Measurements from ENCODE around the gene CYSTM1.

Gene CYSTM1

GRCh38 chr5:140182803-140183367, 7.9 kb downstream of the CYSTM1 start:
- DNase-seq (ENCODE audit: low read depth, low spot score), result no peak
- CTCF ChIA-PET, result interaction anchor here (1.2 kb wide), 1 partner anchor 61 kb away, joined by 3 read pairs; no protein-coding TSS in a partner anchor
- TF ChIP-seq, protein P1, sequence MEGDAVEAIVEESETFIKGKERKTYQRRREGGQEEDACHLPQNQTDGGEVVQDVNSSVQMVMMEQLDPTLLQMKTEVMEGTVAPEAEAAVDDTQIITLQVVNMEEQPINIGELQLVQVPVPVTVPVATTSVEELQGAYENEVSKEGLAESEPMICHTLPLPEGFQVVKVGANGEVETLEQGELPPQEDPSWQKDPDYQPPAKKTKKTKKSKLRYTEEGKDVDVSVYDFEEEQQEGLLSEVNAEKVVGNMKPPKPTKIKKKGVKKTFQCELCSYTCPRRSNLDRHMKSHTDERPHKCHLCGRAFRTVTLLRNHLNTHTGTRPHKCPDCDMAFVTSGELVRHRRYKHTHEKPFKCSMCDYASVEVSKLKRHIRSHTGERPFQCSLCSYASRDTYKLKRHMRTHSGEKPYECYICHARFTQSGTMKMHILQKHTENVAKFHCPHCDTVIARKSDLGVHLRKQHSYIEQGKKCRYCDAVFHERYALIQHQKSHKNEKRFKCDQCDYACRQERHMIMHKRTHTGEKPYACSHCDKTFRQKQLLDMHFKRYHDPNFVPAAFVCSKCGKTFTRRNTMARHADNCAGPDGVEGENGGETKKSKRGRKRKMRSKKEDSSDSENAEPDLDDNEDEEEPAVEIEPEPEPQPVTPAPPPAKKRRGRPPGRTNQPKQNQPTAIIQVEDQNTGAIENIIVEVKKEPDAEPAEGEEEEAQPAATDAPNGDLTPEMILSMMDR (IDR thresholded peaks at IDR 0.05; ENCODE audit: insufficient read depth, low read length, missing control alignments), result no peak
- H3K4me3 ChIP-seq (ENCODE audit: low read depth, low read length), result no peak overlapping the region
- POLR2A ChIA-PET, result no interaction called here

DNA sequence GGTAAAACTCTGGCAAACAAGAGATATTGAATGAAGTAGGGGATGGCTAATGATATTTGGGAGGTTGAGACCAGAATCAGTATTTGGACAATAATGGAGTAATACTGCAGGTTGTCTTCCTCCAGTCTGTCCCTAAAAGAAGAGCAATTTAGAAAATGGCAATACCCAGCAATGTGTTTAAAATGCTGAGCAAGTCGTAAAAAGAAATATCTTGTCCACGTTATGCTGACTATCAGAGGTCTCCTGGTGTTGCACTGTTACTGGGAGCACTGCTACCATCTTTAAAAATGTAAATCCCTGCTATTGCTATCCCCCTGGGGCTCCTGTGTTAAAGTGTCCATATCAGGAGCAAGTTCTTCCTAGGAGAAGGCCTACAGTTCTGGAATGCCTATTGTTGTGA, 10.4 kb downstream of the CYSTM1 start:
- POLR2A ChIA-PET, result no interaction called here

DNA sequence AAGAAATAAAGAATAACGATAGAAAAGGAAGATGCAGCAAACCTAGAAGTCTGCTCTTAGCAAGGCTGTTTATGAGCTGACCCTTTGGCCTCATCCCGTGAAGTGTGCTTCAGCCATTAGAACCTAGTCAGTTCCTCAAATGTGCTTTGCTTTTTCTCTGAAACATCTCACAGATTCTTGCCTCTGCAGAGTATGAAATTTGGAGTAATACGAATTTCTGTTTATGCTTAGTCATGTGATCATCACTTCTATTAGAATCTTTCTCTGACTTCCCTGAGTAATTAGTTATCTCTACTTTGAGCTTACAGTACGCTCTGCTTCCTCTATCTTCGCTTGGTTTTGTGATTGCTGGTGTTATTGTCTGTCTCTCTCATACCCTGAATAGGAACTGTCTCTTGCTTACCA, 11.3 kb downstream of the CYSTM1 start:
- CTCF ChIA-PET, result interaction anchor here (1.6 to 2.2 kb wide), 2 partner anchors 16 to 53 kb away, joined by 3 to 6 read pairs; no protein-coding TSS in a partner anchor
- no peak overlapping the region for H3K4me3 ChIP-seq (ENCODE audit: low read depth, low read length)
- TF ChIP-seq, protein P1 (IDR thresholded peaks at IDR 0.05; ENCODE audit: insufficient read depth, low read length, missing control alignments), result no peak
- no peak for DNase-seq (ENCODE audit: low read depth, low spot score)
- POLR2A ChIA-PET, result no interaction called here

More for the DNA sequence above, 10.4 kb downstream of the CYSTM1 start:
- DNase-seq (ENCODE audit: low read depth, low spot score), result no peak
- CTCF ChIA-PET, result interaction anchor here (0.9 to 2.2 kb wide), 3 partner anchors 40 to 59 kb away, joined by 3 to 6 read pairs (median 4); no protein-coding TSS in a partner anchor
- H3K4me3 ChIP-seq (ENCODE audit: low read depth, low read length), result no peak overlapping the region
- TF ChIP-seq, protein P1 (IDR thresholded peaks at IDR 0.05; ENCODE audit: insufficient read depth, low read length, missing control alignments), result no peak

- CTCF ChIA-PET, result interaction anchor here (0.7 to 1.2 kb wide), 3 partner anchors 9 to 22 kb away, joined by 3 to 4 read pairs (median 3); no protein-coding TSS in a partner anchor
- POLR2A ChIA-PET, result no interaction called here
- DNase-seq (ENCODE audit: low read depth, low spot score), result no peak
- H3K4me3 ChIP-seq (ENCODE audit: low read depth, low read length), result no peak overlapping the region
- TF ChIP-seq, protein P1 (IDR thresholded peaks at IDR 0.05; ENCODE audit: insufficient read depth, low read length, missing control alignments), result no peak
Measured at GRCh38 chr5:140189253-140189652, 14.3 kb downstream of the CYSTM1 start.

GRCh38 chr5:140189977-140190871, 15.2 kb downstream of the CYSTM1 start:
- DNase-seq (ENCODE audit: low read depth, low spot score), result no peak
- no peak overlapping the region for H3K4me3 ChIP-seq (ENCODE audit: low read depth, low read length)
- ChIA-PET POLR2A (no interaction called here), CTCF (interaction anchor here (1.2 to 1.3 kb wide), 3 partner anchors 10 to 183 kb away, joined by 3 to 7 read pairs (median 4); no protein-coding TSS in a partner anchor)
- TF ChIP-seq, protein P1 (IDR thresholded peaks at IDR 0.05; ENCODE audit: insufficient read depth, low read length, missing control alignments), result no peak

GRCh38 chr5:140190872-140191218, 15.9 kb downstream of the CYSTM1 start:
- ChIA-PET CTCF (interaction anchor here (0.9 to 1.3 kb wide), 4 partner anchors 15 to 182 kb away, joined by 3 to 7 read pairs (median 4); no protein-coding TSS in a partner anchor), POLR2A (interaction anchor here (0.9 kb wide), 1 partner anchor 155 kb away, joined by 3 read pairs; the partner anchor contains the start of gene HBEGF)
- no peak for DNase-seq (ENCODE audit: low read depth, low spot score)
- TF ChIP-seq, protein P1 (IDR thresholded peaks at IDR 0.05; ENCODE audit: insufficient read depth, low read length, missing control alignments), result no peak
- H3K4me3 ChIP-seq (ENCODE audit: low read depth, low read length), result no peak overlapping the region
